GM12872 (cell line): ENCODE measurements around the gene TTPAL.

Experiments
- TF ChIP-seq, protein P1 (sequence below): IDR thresholded peaks from 3 replicates; pipeline ENCODE4 v1.5.1; 2011; ENCODE audit warnings: low read depth, mild to moderate bottlenecking, low read length, moderate library complexity; ENCODE audit not compliant: insufficient read depth

The TTPAL gene

GRCh38 chr20:44447827-44448419 is 27.8 kb upstream of the TTPAL start:
- TF ChIP-seq, protein P1, sequence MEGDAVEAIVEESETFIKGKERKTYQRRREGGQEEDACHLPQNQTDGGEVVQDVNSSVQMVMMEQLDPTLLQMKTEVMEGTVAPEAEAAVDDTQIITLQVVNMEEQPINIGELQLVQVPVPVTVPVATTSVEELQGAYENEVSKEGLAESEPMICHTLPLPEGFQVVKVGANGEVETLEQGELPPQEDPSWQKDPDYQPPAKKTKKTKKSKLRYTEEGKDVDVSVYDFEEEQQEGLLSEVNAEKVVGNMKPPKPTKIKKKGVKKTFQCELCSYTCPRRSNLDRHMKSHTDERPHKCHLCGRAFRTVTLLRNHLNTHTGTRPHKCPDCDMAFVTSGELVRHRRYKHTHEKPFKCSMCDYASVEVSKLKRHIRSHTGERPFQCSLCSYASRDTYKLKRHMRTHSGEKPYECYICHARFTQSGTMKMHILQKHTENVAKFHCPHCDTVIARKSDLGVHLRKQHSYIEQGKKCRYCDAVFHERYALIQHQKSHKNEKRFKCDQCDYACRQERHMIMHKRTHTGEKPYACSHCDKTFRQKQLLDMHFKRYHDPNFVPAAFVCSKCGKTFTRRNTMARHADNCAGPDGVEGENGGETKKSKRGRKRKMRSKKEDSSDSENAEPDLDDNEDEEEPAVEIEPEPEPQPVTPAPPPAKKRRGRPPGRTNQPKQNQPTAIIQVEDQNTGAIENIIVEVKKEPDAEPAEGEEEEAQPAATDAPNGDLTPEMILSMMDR: no peak

DNA sequence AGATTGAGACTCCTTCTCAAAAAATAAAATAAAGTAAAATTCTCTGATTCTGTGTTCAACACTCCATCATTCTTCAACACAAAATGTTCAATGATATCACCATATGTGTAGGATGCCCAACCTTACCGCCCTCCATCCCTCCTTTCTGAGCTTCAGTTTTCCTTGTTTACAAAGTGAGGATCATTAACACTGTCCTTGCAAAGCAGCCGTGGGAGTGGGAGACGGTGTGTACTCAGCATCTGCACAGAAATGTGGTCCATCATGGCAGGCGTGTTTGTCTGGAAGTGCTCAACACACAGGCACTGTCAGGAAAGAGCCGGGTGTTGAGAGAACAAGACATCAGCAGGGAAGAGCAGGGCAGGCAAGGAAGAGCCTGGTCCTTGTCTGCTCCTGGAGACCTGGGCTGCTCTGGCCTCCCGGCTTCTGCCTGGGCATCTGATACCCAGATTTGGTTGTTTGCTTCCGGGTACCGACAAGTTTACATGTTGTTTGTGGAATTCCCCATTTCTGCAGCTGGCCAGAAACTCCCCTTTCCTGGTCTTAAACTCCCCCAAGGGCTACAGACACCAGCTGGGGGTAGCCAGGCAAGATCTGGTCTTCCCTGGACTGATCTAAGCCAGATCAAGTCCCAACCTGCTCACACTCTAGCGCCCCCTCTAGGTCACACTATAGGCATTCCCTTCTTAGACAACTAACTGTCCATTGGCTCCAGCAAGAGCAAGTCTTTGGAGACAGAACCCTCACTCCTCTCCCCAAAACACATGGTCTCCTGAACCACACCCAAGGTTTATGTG is 26.7 kb upstream of the TTPAL start:
- TF ChIP-seq, protein P1: peak; percentile 61

DNA sequence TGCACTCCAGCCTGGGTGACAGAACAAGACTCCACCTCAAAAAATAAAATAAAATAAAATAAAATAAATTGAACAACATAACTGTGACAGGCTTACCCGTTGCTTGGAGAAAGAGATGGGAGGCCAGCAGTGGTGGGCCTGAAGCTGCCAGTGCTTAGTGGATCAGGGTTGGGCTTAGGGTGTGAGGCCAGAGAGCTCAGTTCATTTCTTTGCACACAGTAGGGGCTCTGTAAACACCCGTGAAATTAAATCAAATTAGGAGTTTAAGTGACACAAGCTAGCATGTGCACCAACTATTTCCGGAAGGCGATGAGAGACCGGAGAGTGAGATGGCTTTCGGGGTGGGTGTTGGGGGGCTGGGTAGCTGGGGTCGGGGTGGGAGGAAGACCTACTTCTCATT is 25.8 kb upstream of the TTPAL start:
- TF ChIP-seq, protein P1: no peak

DNA sequence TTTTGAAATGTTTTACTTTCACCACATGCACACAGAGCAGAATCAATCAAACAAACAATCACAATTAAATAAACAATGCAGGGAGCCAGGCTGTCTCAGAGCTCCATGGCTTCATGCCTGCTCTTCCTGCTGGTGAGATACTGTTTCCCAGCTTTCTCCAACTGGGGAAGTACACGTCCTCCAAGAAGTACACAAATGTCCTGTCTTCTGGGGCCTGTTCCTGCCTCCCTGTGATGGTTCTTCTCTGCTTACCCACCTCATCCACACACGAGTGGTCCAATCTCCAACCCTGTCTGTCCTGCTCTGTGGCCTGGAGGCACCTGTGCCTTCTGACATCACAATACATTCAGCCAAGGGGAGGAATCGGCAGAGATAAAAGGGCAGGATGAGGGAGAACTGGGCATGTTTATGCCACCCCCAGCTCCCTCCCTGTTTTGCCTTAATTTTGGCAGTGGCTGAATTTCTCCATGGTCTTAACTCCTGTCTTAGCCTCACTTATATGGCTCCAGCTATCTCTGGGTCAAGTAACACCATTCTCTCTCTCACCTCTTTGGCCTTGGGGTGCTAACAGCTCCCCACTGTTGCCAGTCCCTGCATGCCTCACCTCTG is 25.3 kb upstream of the TTPAL start:
- TF ChIP-seq, protein P1: no peak

DNA sequence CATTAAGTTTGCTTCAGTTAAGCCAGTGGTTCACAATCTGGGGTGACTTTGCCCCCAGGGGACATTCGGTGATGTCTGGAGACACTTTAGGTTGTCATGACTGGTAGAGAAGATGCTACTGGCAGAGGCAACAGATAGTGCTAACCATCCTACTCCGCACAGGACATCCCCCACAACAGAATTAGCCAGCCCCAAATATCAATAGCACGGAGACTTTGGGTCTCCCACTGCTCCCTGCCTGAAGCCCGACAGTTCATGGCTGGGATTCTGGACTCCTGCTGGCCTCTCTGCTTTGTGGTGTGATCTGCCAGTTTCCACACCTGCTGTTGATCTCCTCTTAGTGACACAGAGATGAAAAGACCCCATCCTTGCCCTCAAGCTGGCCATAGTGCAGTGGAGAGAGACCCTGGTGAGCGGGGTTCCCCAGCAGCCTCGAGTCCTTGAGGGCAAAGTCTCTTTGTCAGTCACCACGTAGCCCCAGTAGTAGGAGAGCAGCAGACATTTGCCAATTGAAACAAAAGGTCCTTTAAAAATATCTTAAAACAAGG is 24.7 kb upstream of the TTPAL start:
- TF ChIP-seq, protein P1: no peak

GRCh38 chr20:44454306-44454963 is 21.2 kb upstream of the TTPAL start:
- TF ChIP-seq, protein P1: no peak

DNA sequence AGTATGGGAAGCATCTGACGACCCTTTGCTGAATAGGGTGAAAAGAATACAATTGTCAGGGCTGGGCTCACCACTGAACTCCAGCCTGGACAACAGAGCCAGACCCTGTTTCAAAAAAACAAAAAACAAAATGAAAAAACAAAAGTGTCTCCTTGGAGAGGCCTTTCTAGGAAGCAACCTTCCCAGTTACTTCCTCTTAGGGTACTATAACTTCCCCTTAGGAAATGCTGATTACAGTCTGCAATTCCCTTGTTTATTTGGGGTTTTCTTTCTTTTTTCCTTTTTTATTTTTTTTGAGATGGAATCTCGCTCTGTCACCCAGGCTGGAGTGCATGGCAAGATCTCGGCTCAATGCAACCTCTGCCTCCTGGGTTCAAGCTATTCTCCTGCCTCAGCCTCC is 20.5 kb upstream of the TTPAL start:
- TF ChIP-seq, protein P1: no peak
